WERI-Rb-1 (cell line): ENCODE data around the gene MLPH.

Experiments
- DNase-seq: peaks from one replicate; pipeline ENCODE4 v3.0.0-alpha.2; 2020
- H3K27ac ChIP-seq: fragments of 250-450 bp; sonication (Bioruptor Pico); 2 replicates; pipeline ENCODE4 v1.5.1; 2020; ENCODE audit warnings: mild to moderate bottlenecking, moderate library complexity
- H3K27me3 ChIP-seq: fragments of 250-450 bp; sonication (Bioruptor Pico); 2 replicates; pipeline ENCODE4 v1.5.1; 2021; ENCODE audit warnings: mild to moderate bottlenecking, low read depth, moderate library complexity; ENCODE audit not compliant: insufficient read depth, severe bottlenecking
- H3K36me3 ChIP-seq: fragments of 250-450 bp; sonication (Bioruptor Pico); 2 replicates; pipeline ENCODE4 v1.5.1; 2020; ENCODE audit warnings: mild to moderate bottlenecking, moderate library complexity
- H3K4me3 ChIP-seq: 2 replicates; pipeline ENCODE4 v1.5.1; 2011; ENCODE audit warnings: low read depth, mild to moderate bottlenecking, control low read depth, low read length
- H3K9me3 ChIP-seq: fragments of 250-450 bp; sonication (Bioruptor Pico); 2 replicates; pipeline ENCODE4 v1.5.1; 2021; ENCODE audit warnings: mild to moderate bottlenecking, moderate library complexity; ENCODE audit not compliant: severe bottlenecking
- CTCF ChIP-seq: IDR thresholded peaks from 2 replicates; pipeline ENCODE4 v1.5.1; 2011; ENCODE audit warnings: low read depth, mild to moderate bottlenecking, control low read depth, inconsistent platforms, low read length

MLPH gene

DNA sequence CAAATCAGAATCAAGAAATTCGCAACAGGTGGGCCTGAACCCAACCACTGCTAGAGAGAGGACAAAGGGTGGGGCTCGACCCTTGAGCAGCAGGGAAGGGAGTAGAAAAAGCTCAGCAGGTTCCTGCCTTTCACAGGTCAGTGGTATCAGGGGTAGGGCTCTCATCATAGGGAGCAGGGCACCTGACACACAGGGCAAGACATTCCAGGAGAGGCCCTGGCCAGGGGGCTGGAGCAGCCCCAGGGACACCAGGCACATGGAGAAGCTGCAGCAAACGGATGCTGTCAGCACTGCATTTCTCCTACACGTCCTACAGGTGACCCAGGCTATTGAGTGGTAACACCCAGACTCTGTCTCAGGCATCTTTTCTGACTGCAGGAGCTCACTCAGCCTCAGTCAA, 17.2 kb upstream of the MLPH start:
- no peak for TF ChIP-seq CTCF

GRCh38 chr2:237470914-237471313, 16.1 kb upstream of the MLPH start:
- H3K4me3 ChIP-seq = no peak overlapping the region
- no peaks in the 10 kb centered on the region for H3K36me3 ChIP-seq
- no peak for TF ChIP-seq CTCF
- peaks cover 58% of the 10 kb centered on the region for H3K27me3 ChIP-seq
- no peaks in the 10 kb centered on the region for H3K9me3 ChIP-seq
- DNase-seq = no peak
- no peak overlapping the region for H3K27ac ChIP-seq

More for the DNA sequence above, 17.2 kb upstream of the MLPH start:
- no peaks in the 10 kb centered on the region for H3K36me3 ChIP-seq
- no peak for DNase-seq
- peaks cover 64% of the 10 kb centered on the region for H3K27me3 ChIP-seq
- H3K4me3 ChIP-seq = no peak overlapping the region
- no peak overlapping the region for H3K27ac ChIP-seq
- H3K9me3 ChIP-seq = no peaks in the 10 kb centered on the region

GRCh38 chr2:237471438-237472186, 15.4 kb upstream of the MLPH start:
- peaks cover 62% of the 10 kb centered on the region for H3K27me3 ChIP-seq
- DNase-seq = peak; percentile 58
- no peak overlapping the region for H3K27ac ChIP-seq
- H3K36me3 ChIP-seq = no peaks in the 10 kb centered on the region
- TF ChIP-seq CTCF = peak; percentile 80
- no peak overlapping the region for H3K4me3 ChIP-seq
- no peaks in the 10 kb centered on the region for H3K9me3 ChIP-seq

GRCh38 chr2:237472187-237472712, 14.8 kb upstream of the MLPH start:
- no peaks in the 10 kb centered on the region for H3K36me3 ChIP-seq
- H3K27me3 ChIP-seq = peaks cover 64% of the 10 kb centered on the region
- H3K9me3 ChIP-seq = no peaks in the 10 kb centered on the region
- no peak overlapping the region for H3K27ac ChIP-seq
- no peak for TF ChIP-seq CTCF
- no peak for DNase-seq
- H3K4me3 ChIP-seq = no peak overlapping the region

- no peak overlapping the region for H3K4me3 ChIP-seq
- TF ChIP-seq CTCF = no peak
- no peak overlapping the region for H3K27ac ChIP-seq
- no peaks in the 10 kb centered on the region for H3K36me3 ChIP-seq
- no peaks in the 10 kb centered on the region for H3K9me3 ChIP-seq
- peaks cover 64% of the 10 kb centered on the region for H3K27me3 ChIP-seq
- no peak for DNase-seq
Measured at GRCh38 chr2:237472909-237473877, 13.9 kb upstream of the MLPH start.
